SKM-1 (cell line): Measurements from ENCODE around the gene SRBD1.

Source experiments
- DNase-seq: peaks from one replicate; lab custom pipeline; 2025; ENCODE audit not compliant: unreplicated experiment; lab: John Stamatoyannopoulos, UW

The SRBD1 gene

GRCh38 chr2:45636008-45636407 is 24.9 kb upstream of the SRBD1 start:
- DNase-seq = no peak

GRCh38 chr2:45634223-45634622 is 23.2 kb upstream of the SRBD1 start:
- no peak for DNase-seq

GRCh38 chr2:45631955-45632354 is 20.9 kb upstream of the SRBD1 start:
- no peak for DNase-seq

- no peak for DNase-seq
These were observed 20.3 kb upstream of the SRBD1 start for GRCh38 chr2:45631319-45631718.

GRCh38 chr2:45629971-45630370 is 18.9 kb upstream of the SRBD1 start:
- no peak for DNase-seq

GRCh38 chr2:45627911-45628310 is 16.8 kb upstream of the SRBD1 start:
- DNase-seq = no peak

GRCh38 chr2:45626387-45627221 is 15.5 kb upstream of the SRBD1 start:
- peak; percentile 5 for DNase-seq

- DNase-seq = no peak
These were observed 14.8 kb upstream of the SRBD1 start for GRCh38 chr2:45625824-45626223.

GRCh38 chr2:45623098-45623497 is 12.0 kb upstream of the SRBD1 start:
- DNase-seq = no peak

- DNase-seq = no peak
These were observed 11.4 kb upstream of the SRBD1 start for GRCh38 chr2:45622336-45623075.

GRCh38 chr2:45617496-45617895 is 6.4 kb upstream of the SRBD1 start:
- DNase-seq = no peak

GRCh38 chr2:45616658-45617411 is 5.8 kb upstream of the SRBD1 start:
- DNase-seq = no peak

GRCh38 chr2:45614871-45615415 is 3.9 kb upstream of the SRBD1 start:
- DNase-seq = no peak

GRCh38 chr2:45614330-45614729 is 3.3 kb upstream of the SRBD1 start:
- no peak for DNase-seq

- no peak for DNase-seq
These were observed 1.7 kb upstream of the SRBD1 start for GRCh38 chr2:45612731-45613130.

- no peak for DNase-seq
These were observed 1.2 kb upstream of the SRBD1 start for GRCh38 chr2:45612285-45612684.

- peak; percentile 48 for DNase-seq
These were observed 617 bp downstream of the SRBD1 start for GRCh38 chr2:45610281-45611019.

GRCh38 chr2:45607701-45608100 is 3.4 kb downstream of the SRBD1 start:
- no peak for DNase-seq

- no peak for DNase-seq
These were observed 4.3 kb downstream of the SRBD1 start for GRCh38 chr2:45606796-45607195.

GRCh38 chr2:45605116-45605515 is 6.0 kb downstream of the SRBD1 start:
- DNase-seq = no peak

- DNase-seq = no peak
These were observed 8.4 kb downstream of the SRBD1 start for GRCh38 chr2:45602624-45603023.
